Left forelimb (tissue), 1 donor: ENCODE results near the gene MBD3L2.
A peak's percentile ranks its signal among the peaks of the same experiment; 100 is the strongest.
"Not testable (repeated sequence)": the region's sequence is repeated elsewhere in the genome, so short reads cannot be mapped to it uniquely, and the experiment has no call there.

Experiments
- DNase-seq: peaks from one replicate; pipeline ENCODE4 v3.0.0-alpha.2; 2018; ENCODE audit warnings: low spot score

MBD3L2 gene

GRCh38 chr19:7063339-7063738 lies 14.2 kb downstream of the MBD3L2 start:
- no peak for DNase-seq

- no peak for DNase-seq
Measured at GRCh38 chr19:7063764-7064418, 14.8 kb downstream of the MBD3L2 start.

DNA sequence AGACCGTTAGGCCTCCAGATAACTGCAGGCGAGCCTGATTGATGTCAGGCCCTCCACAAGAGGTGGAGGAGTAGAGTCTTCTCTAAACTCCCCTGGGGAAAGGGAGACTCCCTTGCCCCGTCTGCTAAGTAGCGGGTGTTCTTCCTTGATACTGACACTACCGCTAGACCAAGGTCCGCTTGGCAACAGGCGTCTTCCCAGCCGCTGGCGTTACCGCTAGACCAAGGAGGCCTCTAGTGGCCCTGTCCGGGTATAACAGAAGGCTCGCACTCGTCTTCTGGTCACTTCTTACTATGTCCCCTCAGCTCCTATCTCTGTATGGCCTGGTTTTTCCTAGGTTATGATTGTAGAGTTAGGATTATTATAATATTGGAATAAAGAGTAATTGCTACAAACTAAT lies 18.0 kb downstream of the MBD3L2 start:
- DNase-seq = not testable (repeated sequence)

DNA sequence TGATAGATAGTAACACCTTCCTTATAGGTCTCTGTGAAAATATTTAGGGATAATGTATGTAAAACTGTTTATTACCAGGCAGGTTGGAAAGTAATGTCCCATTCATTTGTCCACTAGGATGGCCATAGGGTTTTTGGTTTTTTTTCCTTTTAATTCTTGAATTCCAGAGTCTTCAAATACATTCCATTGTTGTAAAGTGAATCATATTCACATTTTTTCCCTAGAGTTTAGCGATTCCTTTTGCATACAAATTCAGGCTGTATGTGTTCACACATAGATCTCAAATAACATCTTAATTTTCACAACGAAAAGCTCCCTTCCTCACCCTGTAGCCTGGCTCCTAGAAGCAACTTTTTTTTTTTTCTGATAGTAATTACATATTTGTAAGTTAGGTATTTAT lies 18.6 kb downstream of the MBD3L2 start:
- DNase-seq = no peak

GRCh38 chr19:7068599-7068998 lies 19.5 kb downstream of the MBD3L2 start:
- DNase-seq = no peak

- peak; percentile 99 for DNase-seq
Measured at GRCh38 chr19:7069042-7069903, 20.2 kb downstream of the MBD3L2 start, which contains the start of gene ZNF557. ZNF557 (plus strand) TSS chr19:7069703; CDS start chr19:7075075, 5,372 bp downstream.

DNA sequence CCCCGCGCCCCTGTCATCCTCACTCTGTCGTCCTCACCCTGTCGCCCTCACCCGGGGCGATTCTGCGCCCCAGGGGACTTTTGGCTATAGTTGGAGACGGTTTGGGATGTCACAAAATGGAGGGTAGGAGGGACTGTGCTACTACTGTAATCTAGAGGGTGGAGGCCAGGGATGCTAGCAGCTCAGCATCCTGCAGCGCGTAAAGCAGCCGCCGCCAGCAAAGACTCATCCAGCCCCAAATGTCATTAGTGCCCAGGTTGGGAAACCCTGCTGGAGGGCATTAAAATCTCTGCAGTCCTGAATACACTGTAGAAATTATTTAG lies 20.7 kb downstream of the MBD3L2 start:
- no peak for DNase-seq

DNA sequence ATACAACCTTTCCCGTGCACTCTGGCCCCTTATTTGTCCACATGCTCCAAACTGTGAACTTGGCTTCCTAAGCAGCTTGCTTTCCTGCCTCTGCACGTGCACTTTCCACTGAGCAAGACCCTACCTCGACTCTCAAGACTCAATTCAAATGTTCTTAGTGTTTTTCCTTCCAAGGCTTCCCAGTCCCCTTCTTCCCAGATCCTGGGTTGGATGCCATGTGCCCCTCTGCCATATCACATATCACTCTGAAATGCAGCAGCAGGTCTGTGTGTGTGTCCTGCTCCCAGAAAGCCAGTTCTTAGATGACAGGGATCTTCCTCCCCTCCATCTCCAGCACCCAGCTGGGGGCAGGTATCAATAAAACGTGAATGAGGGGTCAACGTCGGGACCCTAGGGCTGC lies 23.4 kb downstream of the MBD3L2 start:
- DNase-seq = no peak

GRCh38 chr19:7074705-7075282 lies 25.7 kb downstream of the MBD3L2 start:
- DNase-seq = no peak

GRCh38 chr19:7076151-7076550 lies 27.0 kb downstream of the MBD3L2 start:
- DNase-seq = no peak

- DNase-seq = no peak
Measured at GRCh38 chr19:7078008-7078407, 28.9 kb downstream of the MBD3L2 start.

DNA sequence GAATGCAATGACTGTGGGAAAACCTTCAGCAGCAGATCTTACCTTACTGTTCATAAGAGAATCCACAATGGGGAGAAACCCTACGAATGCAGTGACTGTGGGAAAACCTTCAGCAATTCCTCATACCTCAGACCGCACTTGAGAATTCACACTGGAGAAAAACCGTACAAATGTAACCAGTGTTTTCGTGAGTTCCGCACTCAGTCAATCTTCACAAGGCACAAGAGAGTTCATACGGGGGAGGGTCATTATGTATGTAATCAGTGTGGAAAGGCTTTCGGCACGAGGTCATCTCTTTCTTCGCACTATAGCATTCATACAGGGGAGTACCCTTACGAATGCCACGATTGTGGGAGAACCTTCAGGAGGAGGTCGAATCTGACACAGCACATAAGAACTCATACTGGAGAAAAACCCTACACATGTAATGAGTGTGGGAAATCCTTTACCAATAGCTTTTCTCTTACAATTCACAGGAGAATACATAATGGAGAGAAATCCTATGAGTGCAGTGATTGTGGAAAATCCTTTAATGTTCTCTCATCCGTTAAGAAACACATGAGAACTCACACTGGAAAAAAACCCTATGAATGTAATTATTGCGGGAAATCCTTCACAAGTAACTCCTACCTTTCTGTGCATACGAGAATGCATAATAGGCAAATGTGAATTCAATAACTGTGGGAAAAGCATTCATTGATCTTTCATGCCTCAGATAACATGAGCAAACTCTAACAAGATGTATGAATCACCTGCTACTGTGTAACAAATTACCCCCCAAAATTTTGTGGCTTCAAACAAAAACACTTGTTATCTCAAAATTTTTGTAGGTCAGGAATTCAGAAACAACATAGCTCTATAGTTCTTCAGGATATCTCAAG lies 34.2 kb downstream of the MBD3L2 start:
- no peak for DNase-seq

- no peak for DNase-seq
Measured at GRCh38 chr19:7088999-7089398, 39.9 kb downstream of the MBD3L2 start.

GRCh38 chr19:7098096-7098495 lies 49.0 kb downstream of the MBD3L2 start:
- DNase-seq = no peak

DNA sequence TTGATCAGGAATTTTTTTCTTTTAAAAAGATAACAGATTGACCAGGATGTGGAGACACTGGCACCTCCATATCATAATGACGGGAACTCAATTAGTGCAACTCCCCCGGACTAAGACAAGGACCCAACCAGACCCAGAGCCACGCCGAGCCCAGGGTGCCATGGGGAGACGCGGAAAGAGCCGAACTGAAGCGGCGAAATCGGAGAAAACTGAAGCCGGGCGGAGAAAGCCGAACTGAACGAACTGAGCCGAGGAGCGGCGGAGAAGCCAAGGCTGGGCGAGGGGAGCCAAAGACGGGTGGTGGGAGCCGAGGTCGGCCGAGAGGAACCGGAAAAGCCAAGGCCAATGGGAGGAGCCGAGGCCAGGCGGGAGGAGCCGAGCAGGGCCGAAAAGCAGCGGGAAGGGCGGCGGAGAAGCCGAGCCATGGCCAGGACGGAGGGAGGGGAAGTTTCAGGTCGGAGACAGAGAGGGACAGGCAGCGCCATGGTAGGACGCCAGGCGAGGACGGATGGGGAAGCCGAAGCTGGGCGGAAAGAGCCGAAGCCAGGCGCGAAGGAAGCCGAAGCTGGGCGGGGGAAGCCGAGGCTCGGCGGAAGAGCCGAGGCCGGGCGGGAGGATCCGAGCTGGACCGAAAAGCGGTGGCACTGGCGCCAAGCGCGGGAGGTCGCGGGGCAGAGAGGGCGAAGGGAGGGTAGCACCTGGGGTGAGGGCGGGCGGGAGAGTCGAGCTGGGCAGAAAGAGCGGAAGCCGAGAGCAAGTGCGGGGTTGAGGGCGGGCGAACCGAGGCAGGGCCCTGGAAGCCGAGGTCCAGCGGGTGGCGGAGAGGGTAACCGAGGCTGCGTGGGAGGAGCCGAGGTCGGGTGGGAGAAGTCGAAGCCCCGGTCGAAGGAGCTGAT lies 49.8 kb downstream of the MBD3L2 start:
- peak; percentile 96 for DNase-seq

DNA sequence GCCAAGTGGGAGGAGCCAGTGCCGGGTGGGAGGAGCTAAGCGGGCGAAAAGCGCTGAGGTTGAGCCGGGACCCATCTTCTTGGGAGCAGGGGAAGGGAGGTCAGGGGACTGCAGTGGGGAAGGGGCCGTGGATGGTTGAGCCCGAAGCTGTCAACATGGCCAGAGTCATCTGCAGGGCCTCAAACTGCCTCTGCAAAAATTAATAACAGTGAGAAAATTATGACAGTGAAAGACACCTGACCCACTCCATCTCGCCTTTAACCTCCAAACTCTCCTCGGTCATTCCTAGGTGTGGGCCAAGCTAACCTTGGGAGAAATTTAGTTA lies 50.4 kb downstream of the MBD3L2 start:
- DNase-seq = no peak
